ENCODE results near the gene HCAR2.
"Not testable (repeated sequence)": the region's sequence is repeated elsewhere in the genome, so short reads cannot be mapped to it uniquely, and the experiment has no call there.

Gene HCAR2

DNA sequence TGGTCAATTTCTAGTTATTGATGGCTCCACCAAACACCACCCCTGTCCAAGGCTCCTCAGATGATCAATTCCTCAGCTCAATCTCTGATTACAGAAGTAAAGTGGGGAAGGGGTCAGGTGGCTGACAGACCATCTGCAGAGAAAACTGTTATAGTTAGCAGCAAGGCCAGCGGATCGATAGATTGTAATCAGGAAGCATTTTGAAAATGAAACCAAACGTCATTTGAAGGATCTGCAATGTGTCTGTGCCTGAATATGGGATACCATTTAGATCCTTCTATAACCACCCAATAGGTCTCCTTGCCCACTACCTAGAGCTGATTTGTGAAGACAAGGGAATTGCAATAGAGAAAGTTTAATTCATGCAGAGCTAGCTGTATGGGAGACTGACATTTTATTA is 11.6 kb downstream of the HCAR2 start:
- Mint-ChIP-seq H3K4me3 (no peak overlapping the region), H3K27me3 (no peaks in the 10 kb centered on the region), H3K9me3 (no peaks in the 10 kb centered on the region), H3K4me1 (ENCODE audit: low read depth) (no peaks in the 10 kb centered on the region), H3K27ac (no peak overlapping the region), H3K36me3 (ENCODE audit: low read depth) (no peaks in the 10 kb centered on the region)
- DNase-seq: no peak

DNA sequence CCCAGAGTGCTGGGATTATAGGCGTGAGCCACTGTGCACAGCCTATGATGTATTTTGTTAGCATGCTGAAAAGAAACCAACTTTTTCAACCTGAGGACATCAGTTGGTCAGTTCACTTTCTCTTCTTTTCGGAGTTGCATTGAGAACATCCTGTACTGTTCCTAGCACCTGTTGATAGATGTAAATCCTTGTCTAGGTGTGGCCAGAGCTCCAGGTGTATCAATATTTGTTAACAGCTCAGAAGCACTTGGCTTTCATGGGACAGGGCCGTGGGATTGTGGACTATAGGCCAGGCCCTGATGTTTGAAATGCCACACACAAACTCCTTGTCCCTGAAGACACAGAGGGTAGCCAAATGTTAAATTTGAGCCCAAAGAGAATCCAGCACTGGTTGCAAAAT is 14.9 kb downstream of the HCAR2 start:
- Mint-ChIP-seq H3K4me1 (ENCODE audit: low read depth) (no peaks in the 10 kb centered on the region), H3K27ac (no peak overlapping the region), H3K9me3 (no peaks in the 10 kb centered on the region), H3K4me3 (no peak overlapping the region), H3K36me3 (ENCODE audit: low read depth) (no peaks in the 10 kb centered on the region), H3K27me3 (no peaks in the 10 kb centered on the region)
- DNase-seq: no peak

DNA sequence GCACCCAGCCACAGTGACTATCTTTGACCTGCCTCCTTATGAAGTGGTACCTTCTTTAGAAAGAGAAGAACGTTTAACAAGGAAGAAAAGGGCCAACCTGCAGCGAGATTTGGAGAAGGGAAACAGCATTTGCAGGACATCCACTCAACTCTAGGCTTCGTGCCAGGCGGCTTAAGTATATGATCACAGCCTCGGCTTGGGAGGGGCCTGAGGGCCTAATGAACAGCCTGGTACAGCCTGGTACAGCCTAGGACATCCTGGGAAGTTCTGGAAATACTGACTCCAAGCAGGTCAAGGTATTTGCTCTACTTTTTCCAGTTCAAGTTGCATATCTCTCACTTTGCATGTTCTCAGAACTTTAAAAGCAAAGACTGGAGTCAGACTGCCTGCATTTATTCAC is 16.1 kb downstream of the HCAR2 start:
- Mint-ChIP-seq H3K27me3 (no peaks in the 10 kb centered on the region), H3K27ac (no peak overlapping the region), H3K9me3 (no peaks in the 10 kb centered on the region), H3K4me3 (no peak overlapping the region), H3K36me3 (ENCODE audit: low read depth) (no peaks in the 10 kb centered on the region), H3K4me1 (ENCODE audit: low read depth) (no peaks in the 10 kb centered on the region)
- no peak for DNase-seq

DNA sequence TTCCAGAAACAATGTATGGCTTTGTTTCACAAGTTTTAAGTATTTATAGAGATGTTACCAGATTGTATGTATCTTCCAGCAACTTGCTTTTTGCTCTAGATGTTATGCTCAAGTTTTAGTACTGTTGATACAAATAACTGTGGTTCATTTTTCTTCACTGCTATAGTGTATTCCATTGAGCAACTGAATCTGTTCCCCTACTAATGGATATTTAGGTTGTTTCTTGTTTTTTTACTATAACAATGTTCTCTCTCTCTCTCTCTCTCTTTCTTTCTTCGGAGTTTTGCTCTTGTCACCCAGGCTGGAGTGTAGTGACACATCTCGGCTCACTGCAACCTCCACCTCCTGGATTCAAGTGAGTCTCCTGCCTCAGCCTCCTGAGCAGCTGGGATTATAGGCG is 16.6 kb downstream of the HCAR2 start:
- Mint-ChIP-seq H3K27ac (no peak overlapping the region), H3K4me1 (ENCODE audit: low read depth) (no peaks in the 10 kb centered on the region), H3K36me3 (ENCODE audit: low read depth) (no peaks in the 10 kb centered on the region), H3K9me3 (no peaks in the 10 kb centered on the region), H3K4me3 (no peak overlapping the region), H3K27me3 (no peaks in the 10 kb centered on the region)
- no peak for DNase-seq

DNA sequence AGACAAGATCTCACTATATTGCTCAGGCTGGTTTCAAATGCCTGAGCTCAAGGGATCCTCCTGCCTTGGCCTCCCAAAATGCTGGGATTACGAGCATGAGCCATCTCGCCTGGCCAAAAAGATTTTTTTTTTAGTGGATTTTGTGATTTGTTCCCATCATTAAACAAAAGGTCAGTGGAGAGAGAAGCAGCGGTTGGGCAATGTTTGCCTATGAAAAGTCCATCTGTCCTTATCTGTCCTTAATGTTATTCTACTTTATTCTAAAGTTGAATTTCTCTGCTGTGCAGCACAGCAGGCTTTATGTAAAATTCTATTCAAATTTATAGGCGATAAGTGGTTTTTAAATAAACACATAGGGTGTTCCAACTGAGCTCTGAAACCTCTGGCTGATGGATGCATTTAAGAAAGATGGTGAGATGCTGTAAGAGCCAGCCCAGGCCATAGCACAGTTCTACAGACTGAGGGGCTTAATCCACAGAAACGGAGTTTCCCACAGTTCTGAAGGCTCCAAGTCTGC is 18.8 kb downstream of the HCAR2 start:
- no peak overlapping the region for H3K4me3 Mint-ChIP-seq
- no peaks in the 10 kb centered on the region for H3K27me3 Mint-ChIP-seq
- H3K27ac Mint-ChIP-seq: no peak overlapping the region

DNA sequence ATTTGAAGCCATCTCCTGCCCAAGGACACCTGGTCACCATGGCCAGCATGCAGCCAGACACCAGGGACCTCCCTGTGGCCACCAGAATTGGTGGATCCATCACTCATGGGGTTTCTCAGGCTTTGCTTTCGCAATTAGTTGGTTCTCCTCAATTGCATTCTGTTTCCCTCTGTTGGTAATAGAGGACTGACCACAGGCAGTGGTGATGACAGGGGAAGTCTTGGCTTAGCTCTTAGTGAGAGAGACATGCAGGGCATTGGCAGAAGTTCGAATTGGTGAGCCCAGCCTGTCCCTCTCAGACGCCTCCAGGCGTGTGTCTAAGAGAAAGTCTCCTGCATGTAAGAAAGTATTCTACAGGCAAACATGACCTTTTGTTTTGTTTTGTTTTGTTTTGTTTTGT is 21.3 kb downstream of the HCAR2 start:
- Mint-ChIP-seq H3K36me3 (ENCODE audit: low read depth) (no peaks in the 10 kb centered on the region), H3K4me1 (ENCODE audit: low read depth) (no peaks in the 10 kb centered on the region), H3K27me3 (no peaks in the 10 kb centered on the region), H3K9me3 (no peaks in the 10 kb centered on the region), H3K4me3 (no peak overlapping the region), H3K27ac (no peak overlapping the region)
- DNase-seq: no peak

More for the DNA sequence above, 18.8 kb downstream of the HCAR2 start:
- H3K36me3 Mint-ChIP-seq (ENCODE audit: low read depth): no peaks in the 10 kb centered on the region
- H3K9me3 Mint-ChIP-seq: no peaks in the 10 kb centered on the region
- DNase-seq: no peak
- no peaks in the 10 kb centered on the region for H3K4me1 Mint-ChIP-seq (ENCODE audit: low read depth)

DNA sequence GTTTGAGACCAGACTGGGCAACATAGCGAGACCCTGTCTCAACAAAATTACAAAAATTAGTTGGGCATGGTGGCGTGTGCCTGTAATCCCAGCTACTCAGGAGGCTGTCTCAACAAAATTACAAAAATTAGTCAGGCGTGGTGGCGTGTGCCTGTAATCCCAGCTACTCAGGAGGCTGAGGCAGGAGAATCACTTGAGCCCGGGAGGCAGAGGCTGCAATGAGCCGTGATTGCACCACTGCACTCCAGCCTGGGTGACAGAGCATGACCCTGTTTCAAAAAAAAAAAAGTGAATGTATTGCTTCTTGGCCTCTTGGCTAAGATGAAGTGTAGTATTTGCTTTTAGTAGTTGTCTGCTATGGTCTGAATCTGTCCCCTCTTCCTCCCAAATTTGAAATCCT is 22.2 kb downstream of the HCAR2 start:
- not testable (repeated sequence) for H3K27me3 Mint-ChIP-seq; H3K4me1 Mint-ChIP-seq (ENCODE audit: low read depth); H3K27ac Mint-ChIP-seq; H3K4me3 Mint-ChIP-seq; H3K36me3 Mint-ChIP-seq (ENCODE audit: low read depth); H3K9me3 Mint-ChIP-seq; DNase-seq

DNA sequence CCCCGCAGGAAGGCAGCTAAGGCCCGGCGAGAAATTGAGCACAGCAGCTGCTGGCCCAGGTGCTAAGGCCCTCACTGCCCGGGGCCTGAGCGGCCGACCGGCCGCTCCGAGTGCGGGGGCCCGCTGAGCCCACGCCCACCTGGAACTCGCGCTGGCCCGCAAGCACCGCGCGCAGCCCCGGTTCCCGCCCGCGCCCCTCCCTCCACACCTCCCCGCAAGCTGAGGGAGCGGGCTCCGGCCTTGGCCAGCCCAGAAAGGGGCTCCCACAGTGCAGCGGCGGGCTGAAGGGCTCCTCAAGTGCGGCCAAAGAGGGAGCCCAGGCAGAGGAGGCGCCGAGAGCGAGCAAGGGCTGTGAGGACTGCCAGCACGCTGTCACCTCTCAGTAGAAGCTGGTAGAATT is 26.4 kb downstream of the HCAR2 start:
- H3K27me3 Mint-ChIP-seq; H3K9me3 Mint-ChIP-seq; H3K4me1 Mint-ChIP-seq (ENCODE audit: low read depth); H3K36me3 Mint-ChIP-seq (ENCODE audit: low read depth); DNase-seq; H3K27ac Mint-ChIP-seq; H3K4me3 Mint-ChIP-seq: not testable (repeated sequence)

DNA sequence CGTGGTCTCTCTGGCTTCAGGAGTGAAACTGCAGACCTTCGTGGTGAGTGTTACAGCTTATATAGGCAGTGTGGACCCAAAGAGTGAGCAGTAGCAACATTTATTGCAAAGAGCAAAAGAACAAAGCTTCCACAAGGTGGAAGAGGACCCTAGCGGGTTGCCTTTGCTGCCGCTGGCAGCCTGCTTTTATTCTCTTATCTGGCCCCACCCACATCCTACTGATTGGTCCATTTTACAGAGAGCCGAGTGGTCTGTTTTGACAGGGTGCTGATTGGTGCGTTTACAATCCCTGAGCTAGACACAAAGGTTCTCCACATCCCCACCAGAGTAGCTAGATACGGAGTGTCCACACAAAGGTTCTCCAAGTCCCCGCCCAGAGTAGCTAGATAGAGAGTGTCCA is 27.1 kb downstream of the HCAR2 start:
- not testable (repeated sequence) for H3K9me3 Mint-ChIP-seq; H3K27me3 Mint-ChIP-seq; H3K4me1 Mint-ChIP-seq (ENCODE audit: low read depth); H3K36me3 Mint-ChIP-seq (ENCODE audit: low read depth); H3K27ac Mint-ChIP-seq; H3K4me3 Mint-ChIP-seq; DNase-seq

DNA sequence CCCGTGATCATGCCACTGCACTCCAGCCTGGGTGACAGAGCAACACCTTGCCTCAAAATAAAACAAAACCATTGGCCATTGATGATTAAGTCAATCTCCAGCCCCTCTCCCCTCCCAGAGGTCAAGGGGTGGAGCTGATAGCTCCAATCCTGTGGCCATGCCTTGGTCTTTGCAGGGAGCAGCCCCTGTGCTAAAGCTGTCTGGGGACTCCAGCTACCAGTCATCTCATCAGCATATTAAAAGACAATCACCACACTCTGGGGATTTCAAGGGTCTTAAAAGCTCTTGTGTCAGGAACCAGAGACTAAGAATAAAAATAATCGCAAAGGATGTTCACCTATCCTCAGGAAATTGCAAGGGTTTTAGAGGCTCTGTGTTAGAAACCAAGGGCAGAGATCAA is 30.6 kb downstream of the HCAR2 start:
- no peak for DNase-seq
- H3K27me3 Mint-ChIP-seq: peaks cover 2% of the 10 kb centered on the region
- H3K4me1 Mint-ChIP-seq (ENCODE audit: low read depth): no peaks in the 10 kb centered on the region
- H3K36me3 Mint-ChIP-seq (ENCODE audit: low read depth): no peaks in the 10 kb centered on the region
- no peak overlapping the region for H3K4me3 Mint-ChIP-seq
- no peak overlapping the region for H3K27ac Mint-ChIP-seq
- H3K9me3 Mint-ChIP-seq: no peaks in the 10 kb centered on the region

DNA sequence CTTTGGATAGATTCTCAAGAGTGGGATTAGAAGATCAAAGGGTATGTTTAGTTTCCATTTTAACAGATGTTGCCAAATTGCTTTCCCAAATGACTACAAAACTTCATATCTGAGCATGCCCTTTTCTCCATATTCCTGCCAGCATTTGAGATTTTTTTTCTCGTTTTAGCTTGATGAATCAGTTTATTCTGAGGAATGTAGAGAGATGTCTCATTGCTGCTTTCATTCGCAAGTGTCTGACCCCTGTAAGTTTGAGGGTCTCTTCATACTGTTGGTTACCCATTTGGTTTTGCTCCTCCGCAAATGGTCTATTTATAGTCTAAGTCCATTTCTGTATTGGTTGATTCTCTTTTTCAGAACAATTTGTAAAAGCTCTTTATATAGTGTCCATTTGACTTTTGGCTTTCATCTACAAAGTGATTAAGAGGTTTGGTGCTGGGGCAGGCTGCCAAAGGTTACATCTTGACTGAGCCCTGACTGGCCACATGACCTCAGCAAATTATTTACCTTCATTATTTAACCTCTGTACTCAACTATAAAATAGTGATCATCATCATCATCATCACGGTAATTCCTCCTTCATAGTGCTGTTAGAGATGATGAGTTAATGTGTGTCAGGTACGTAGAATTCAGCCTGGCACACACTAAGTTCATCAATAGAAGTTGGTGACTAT is 33.6 kb downstream of the HCAR2 start:
- H3K4me3 Mint-ChIP-seq: no peak overlapping the region
- no peaks in the 10 kb centered on the region for H3K27me3 Mint-ChIP-seq
- no peaks in the 10 kb centered on the region for H3K4me1 Mint-ChIP-seq (ENCODE audit: low read depth)
- H3K9me3 Mint-ChIP-seq: no peaks in the 10 kb centered on the region
- no peak for DNase-seq
- H3K27ac Mint-ChIP-seq: no peak overlapping the region
- no peaks in the 10 kb centered on the region for H3K36me3 Mint-ChIP-seq (ENCODE audit: low read depth)

DNA sequence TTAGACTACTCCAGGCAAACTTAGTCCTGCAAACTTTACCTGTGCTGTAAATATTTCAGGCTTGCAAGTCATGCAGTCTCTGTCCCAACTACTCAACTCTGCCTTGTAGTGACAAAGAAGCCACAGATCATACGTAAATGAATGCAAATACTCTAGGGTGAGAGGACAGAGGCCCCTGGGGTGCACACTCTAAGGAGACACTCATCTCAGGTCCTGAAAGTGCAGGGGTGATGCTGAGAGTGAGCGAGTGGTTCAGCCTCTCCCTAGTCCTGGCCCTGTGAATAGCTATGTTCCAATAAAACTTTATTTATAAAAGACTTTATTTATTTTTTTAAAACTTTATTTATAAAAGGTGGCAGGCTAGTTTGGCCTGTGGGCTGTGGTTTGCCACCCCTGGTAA is 34.9 kb downstream of the HCAR2 start:
- no peak for DNase-seq
- Mint-ChIP-seq H3K27ac (no peak overlapping the region), H3K9me3 (no peaks in the 10 kb centered on the region), H3K36me3 (ENCODE audit: low read depth) (no peaks in the 10 kb centered on the region), H3K4me3 (no peak overlapping the region), H3K4me1 (ENCODE audit: low read depth) (no peaks in the 10 kb centered on the region), H3K27me3 (no peaks in the 10 kb centered on the region)

DNA sequence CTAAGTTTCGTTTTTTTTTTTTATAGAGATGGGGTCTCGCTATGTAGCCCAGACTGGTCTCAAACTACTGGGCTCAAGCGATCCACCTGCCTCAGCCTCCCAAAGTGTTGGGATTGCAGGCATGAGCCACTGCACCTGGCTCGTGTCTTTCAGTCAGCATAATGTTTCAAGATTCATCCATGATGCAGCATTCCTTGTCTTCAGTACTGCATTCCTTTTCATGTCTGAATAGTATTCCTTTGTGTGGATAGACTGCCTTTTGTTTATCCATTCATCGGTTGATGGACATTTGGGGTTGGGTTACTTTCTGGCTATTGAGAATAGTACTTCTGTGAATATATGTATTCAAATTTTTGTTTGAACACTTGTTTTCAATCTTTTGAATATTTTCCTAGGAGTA is 37.4 kb downstream of the HCAR2 start:
- H3K4me3 Mint-ChIP-seq: no peak overlapping the region
- no peaks in the 10 kb centered on the region for H3K27me3 Mint-ChIP-seq
- no peaks in the 10 kb centered on the region for H3K9me3 Mint-ChIP-seq
- no peaks in the 10 kb centered on the region for H3K36me3 Mint-ChIP-seq (ENCODE audit: low read depth)
- H3K27ac Mint-ChIP-seq: no peak overlapping the region
- no peak for DNase-seq
- H3K4me1 Mint-ChIP-seq (ENCODE audit: low read depth): no peaks in the 10 kb centered on the region

DNA sequence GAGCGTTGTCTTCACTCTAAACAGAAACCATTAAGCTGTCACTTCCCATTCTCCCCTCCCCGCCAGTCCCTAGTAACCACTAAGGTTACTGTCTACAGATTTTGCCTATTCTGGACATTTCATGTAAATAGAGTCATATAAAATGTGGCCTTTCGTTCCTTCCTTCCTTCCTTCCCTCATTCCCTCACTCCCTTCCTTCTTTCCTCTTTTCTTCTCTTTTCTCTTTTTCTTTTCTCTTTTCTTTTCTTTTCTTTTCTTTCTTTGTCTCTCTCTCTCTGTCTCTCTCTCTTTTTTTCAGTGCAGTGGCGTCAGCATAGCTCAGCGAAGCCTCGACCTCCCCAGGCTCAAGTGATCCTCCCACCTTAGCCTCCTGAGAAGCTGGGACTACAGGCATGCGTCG is 37.8 kb downstream of the HCAR2 start:
- H3K9me3 Mint-ChIP-seq: no peaks in the 10 kb centered on the region
- H3K4me1 Mint-ChIP-seq (ENCODE audit: low read depth): no peaks in the 10 kb centered on the region
- DNase-seq: no peak
- H3K27me3 Mint-ChIP-seq: no peaks in the 10 kb centered on the region
- no peaks in the 10 kb centered on the region for H3K36me3 Mint-ChIP-seq (ENCODE audit: low read depth)
- H3K27ac Mint-ChIP-seq: no peak overlapping the region
- no peak overlapping the region for H3K4me3 Mint-ChIP-seq

DNA sequence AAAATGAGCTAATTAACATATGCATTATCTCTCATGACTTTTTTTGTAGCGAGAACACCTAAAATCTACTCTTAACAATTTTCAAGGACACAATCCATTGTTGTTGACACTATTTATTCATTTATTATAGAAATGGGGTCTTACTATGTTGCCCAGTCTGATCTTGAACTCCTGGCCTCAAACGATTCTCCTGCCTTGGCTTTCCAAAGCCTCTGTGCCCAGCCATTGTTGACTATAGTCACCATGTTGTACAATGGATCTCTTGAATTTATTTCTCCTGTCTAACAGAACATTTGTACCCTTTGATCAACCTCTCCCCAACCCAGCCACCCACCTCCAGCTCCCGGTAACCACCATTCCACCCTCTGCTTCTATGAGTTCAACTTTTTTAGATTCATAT is 41.2 kb downstream of the HCAR2 start:
- H3K4me1 Mint-ChIP-seq (ENCODE audit: low read depth): no peaks in the 10 kb centered on the region
- H3K9me3 Mint-ChIP-seq: no peaks in the 10 kb centered on the region
- DNase-seq: no peak
- H3K27me3 Mint-ChIP-seq: no peaks in the 10 kb centered on the region
- no peak overlapping the region for H3K27ac Mint-ChIP-seq
- no peaks in the 10 kb centered on the region for H3K36me3 Mint-ChIP-seq (ENCODE audit: low read depth)
- no peak overlapping the region for H3K4me3 Mint-ChIP-seq

DNA sequence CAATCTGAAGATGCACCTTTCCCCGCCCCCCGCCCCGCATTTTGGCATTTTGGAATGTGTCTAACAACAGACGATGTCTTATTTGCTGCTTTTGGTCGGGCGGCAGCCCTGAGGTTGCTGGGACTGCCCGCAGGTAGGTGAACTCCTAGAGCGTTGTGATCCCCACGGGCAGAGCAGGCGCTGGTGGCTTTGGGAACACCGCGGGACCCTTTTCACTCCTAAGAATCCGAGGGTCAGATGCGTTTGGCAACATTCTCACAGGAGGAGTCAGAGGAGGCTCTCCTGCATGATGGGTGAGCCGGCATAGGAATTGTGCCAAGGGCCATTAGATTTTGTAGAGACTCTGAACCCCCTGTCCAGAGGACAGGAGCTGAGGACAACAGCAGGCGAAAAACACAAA is 41.9 kb downstream of the HCAR2 start:
- Mint-ChIP-seq H3K36me3 (ENCODE audit: low read depth) (no peaks in the 10 kb centered on the region), H3K27me3 (no peaks in the 10 kb centered on the region), H3K27ac (no peak overlapping the region), H3K4me1 (ENCODE audit: low read depth) (no peaks in the 10 kb centered on the region), H3K9me3 (no peaks in the 10 kb centered on the region), H3K4me3 (no peak overlapping the region)
- DNase-seq: no peak
